A375 (cell line): ENCODE results near the gene TFPI2. TPM values are rescaled to one million over a fixed set of nuclear protein-coding genes. Genes with fewer than 3 reads are reported as not detected.

ENCODE experiments used
- small RNA-seq: library from RNA; depleted of rRNA; stranded (forward); fragments of <200 nt; gene quantifications from one replicate; pipeline ENCODE3, GENCODE V24; 2014
- total RNA-seq: library from RNA; depleted of rRNA; stranded (reverse); fragments of >200 nt; shearing (Covaris generic); gene quantifications from 2 replicates; pipeline ENCODE4 v1.2.3, GENCODE V29; 2014; rRNA removed

TFPI2 gene, protein sequence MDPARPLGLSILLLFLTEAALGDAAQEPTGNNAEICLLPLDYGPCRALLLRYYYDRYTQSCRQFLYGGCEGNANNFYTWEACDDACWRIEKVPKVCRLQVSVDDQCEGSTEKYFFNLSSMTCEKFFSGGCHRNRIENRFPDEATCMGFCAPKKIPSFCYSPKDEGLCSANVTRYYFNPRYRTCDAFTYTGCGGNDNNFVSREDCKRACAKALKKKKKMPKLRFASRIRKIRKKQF
- 19.6 and 22.3 TPM in 2 replicates for total RNA-seq

DNA sequence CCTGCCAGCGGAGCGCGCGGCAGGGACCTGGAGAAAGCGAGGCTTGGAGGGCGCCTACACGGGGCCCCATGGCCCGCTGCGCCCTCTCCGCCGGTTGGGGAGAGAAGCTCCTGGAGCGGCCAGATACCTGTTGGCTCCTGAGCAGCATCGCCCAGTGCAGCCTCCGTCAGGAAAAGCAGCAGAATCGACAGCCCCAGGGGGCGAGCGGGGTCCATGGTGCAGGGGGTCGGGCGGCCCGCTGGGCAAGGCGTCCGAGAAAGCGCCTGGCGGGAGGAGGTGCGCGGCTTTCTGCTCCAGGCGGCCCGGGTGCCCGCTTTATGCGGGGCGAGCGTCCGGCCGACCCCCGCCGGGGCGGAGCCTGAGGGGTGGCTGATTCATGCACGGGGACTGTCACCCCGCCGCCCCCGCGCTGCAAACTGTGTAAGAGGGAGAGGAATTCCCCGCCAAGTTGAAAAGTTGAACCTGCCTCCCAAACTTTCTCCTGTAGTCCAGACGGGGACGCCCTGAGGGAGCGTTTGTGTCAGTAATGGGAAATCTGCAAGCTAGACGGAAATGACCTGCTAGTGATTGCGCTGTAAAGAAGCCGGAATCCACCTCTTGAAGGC, at the start of gene TFPI2:
Gene TFPI2, minus strand, starts transcription at position 290 of the 605 bp plus-strand sequence. Its CDS starts 75 bp downstream, at position 215.

GRCh38 chr7:93921607-93922566, 31.3 kb upstream of the TFPI2 start, which contains the start of gene GNG11:
TSS of gene GNG11 (plus strand) at chr7:93921735. CDS start at chr7:93922138, 403 bp downstream.

GRCh38 chr7:93906267-93906666, 15.7 kb upstream of the TFPI2 start, which contains the start of gene GNGT1:
TSS of gene GNGT1 (plus strand) at chr7:93906567. CDS start at chr7:93906747, 180 bp downstream.

Small RNA genes lying within 50 kb of the gene (small RNA-seq; reads per million reads assigned to genes)
- not detected for gene AC002076.2

Other genes with a start within 250 kb of the TFPI2 start
- not detected in 2 replicates for gene GNGT1, start 15.8 kb upstream of the TFPI2 start, total RNA-seq
- 13.0 and 23.2 TPM in 2 replicates for gene GNG11, start 31.0 kb upstream of the TFPI2 start, total RNA-seq
- gene BET1, start 113.6 kb upstream of the TFPI2 start, total RNA-seq = 16.8 and 19.3 TPM in 2 replicates